GM12878 (cell line): Measurements from ENCODE around the gene NDUFA13.

Experiments
- CBX3 ChIP-seq: fragments of 200-600 bp; sonication (generic); IDR thresholded peaks from 2 replicates; pipeline ENCODE4 v1.6.1; 2016; ENCODE audit warnings: low read depth, borderline replicate concordance
- EP300 ChIP-seq, 2 experiments: fragments of 150-350 bp in 1 of 2; IDR thresholded peaks; 2 replicates each; pipeline ENCODE4 v1.6.1; 2011 to 2012; ENCODE audit warnings: low read depth in 2 of 2, low read length in 2 of 2, borderline replicate concordance in 1 of 2, improper control_type of control experiment in 1 of 2, inconsistent platforms in 1 of 2; ENCODE audit not compliant: control insufficient read depth in 1 of 2
- ETV6 ChIP-seq, 2 experiments: fragments of 450-650 bp in 1 of 2; IDR thresholded peaks in 1 of 2; conservative IDR thresholded peaks in 1 of 2; 2 replicates each; pipeline ENCODE4 v1.6.1; 2014; ENCODE audit warnings: antibody characterized with exemption in 1 of 2, borderline replicate concordance in 1 of 2, low read depth in 1 of 2, mild to moderate bottlenecking in 1 of 2, moderate library complexity in 1 of 2
- EZH2 ChIP-seq: IDR thresholded peaks from 2 replicates; pipeline ENCODE4 v1.6.1; 2012; ENCODE audit warnings: low read depth, mild to moderate bottlenecking, control low read depth, inconsistent platforms, low read length, borderline replicate concordance; ENCODE audit not compliant: control insufficient read depth
- POLR2A ChIP-seq: IDR thresholded peaks from 2 replicates; pipeline ENCODE4 v1.6.1; 2011; ENCODE audit warnings: low read depth, mild to moderate bottlenecking, low read length
- STAT3 ChIP-seq: IDR thresholded peaks from 2 replicates; pipeline ENCODE4 v1.6.1; 2011; ENCODE audit warnings: low read depth, low read length, improper control_type of control experiment
- ZNF274 ChIP-seq: IDR thresholded peaks from one replicate; pipeline ENCODE4 v1.8.0; 2011; ENCODE audit not compliant: insufficient read length, insufficient read depth
- TF ChIP-seq, protein P1 (sequence below): fragments of 450-650 bp; IDR thresholded peaks from 2 replicates; pipeline ENCODE4 v1.6.1; 2016; ENCODE audit warnings: mild to moderate bottlenecking
- TF ChIP-seq, protein P2 (sequence below): fragments of 150-350 bp; IDR thresholded peaks from 2 replicates; pipeline ENCODE4 v1.6.1; 2014; ENCODE audit warnings: mild to moderate bottlenecking, low read depth, low read length
- TF ChIP-seq, protein P3 (sequence below), 3 experiments: IDR thresholded peaks in 2 of 3; conservative IDR thresholded peaks in 1 of 3; 2 replicates each; pipeline ENCODE4 v1.5.1; 2011; ENCODE audit warnings: low read depth in 3 of 3, low read length in 3 of 3, mild to moderate bottlenecking in 3 of 3, control low read depth in 2 of 3, moderate library complexity in 2 of 3, inconsistent platforms in 1 of 3, mixed read lengths in 1 of 3; ENCODE audit not compliant: control insufficient read depth in 2 of 3, insufficient read depth in 1 of 3; ENCODE audit errors: extremely low read depth in 1 of 3
- TF ChIP-seq, protein P4 (sequence below): IDR thresholded peaks from 2 replicates; pipeline ENCODE4 v1.6.1; 2011; ENCODE audit warnings: low read depth, mild to moderate bottlenecking, low read length, moderate library complexity, borderline replicate concordance; ENCODE audit errors: extremely low read depth

DNA sequence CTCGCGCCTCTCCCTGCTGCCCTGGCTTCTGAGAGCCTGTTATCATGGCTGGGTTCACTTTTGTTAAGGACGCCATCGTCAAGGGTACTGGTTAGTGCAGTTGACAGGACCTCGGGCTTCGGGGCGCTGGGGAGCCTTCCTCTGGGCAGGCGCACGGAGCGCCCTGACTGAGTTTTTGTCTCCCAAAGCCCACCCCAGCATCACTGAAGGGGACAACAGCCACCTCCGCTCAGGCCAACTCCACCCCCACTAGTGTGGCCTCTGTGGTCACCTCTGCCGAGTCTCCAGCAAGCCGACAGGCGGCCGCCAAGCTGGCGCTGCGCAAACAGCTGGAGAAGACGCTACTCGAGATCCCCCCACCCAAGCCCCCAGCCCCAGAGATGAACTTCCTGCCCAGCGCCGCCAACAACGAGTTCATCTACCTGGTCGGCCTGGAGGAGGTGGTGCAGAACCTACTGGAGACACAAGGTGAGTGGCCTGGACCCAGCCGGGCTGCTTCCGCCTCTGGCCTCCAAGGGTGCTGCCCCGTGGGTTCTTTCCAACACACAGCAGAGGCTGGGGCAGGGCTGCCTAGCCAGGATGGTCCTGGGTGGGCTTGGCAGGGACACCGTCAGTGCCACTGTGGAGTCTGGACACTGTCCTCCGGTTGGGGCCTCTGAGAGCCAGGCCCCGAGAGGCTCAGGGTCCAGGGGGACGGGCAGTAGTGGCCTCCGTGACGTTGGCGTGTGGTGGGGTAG lies 17.6 kb upstream of the NDUFA13 start:
- TF ChIP-seq, protein P1, sequence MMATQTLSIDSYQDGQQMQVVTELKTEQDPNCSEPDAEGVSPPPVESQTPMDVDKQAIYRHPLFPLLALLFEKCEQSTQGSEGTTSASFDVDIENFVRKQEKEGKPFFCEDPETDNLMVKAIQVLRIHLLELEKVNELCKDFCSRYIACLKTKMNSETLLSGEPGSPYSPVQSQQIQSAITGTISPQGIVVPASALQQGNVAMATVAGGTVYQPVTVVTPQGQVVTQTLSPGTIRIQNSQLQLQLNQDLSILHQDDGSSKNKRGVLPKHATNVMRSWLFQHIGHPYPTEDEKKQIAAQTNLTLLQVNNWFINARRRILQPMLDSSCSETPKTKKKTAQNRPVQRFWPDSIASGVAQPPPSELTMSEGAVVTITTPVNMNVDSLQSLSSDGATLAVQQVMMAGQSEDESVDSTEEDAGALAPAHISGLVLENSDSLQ, result no peak
- TF ChIP-seq CBX3, result no peak
- TF ChIP-seq EZH2, result no peak
- TF ChIP-seq, protein P2, sequence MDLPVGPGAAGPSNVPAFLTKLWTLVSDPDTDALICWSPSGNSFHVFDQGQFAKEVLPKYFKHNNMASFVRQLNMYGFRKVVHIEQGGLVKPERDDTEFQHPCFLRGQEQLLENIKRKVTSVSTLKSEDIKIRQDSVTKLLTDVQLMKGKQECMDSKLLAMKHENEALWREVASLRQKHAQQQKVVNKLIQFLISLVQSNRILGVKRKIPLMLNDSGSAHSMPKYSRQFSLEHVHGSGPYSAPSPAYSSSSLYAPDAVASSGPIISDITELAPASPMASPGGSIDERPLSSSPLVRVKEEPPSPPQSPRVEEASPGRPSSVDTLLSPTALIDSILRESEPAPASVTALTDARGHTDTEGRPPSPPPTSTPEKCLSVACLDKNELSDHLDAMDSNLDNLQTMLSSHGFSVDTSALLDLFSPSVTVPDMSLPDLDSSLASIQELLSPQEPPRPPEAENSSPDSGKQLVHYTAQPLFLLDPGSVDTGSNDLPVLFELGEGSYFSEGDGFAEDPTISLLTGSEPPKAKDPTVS, result no peak
- TF ChIP-seq, protein P3, sequence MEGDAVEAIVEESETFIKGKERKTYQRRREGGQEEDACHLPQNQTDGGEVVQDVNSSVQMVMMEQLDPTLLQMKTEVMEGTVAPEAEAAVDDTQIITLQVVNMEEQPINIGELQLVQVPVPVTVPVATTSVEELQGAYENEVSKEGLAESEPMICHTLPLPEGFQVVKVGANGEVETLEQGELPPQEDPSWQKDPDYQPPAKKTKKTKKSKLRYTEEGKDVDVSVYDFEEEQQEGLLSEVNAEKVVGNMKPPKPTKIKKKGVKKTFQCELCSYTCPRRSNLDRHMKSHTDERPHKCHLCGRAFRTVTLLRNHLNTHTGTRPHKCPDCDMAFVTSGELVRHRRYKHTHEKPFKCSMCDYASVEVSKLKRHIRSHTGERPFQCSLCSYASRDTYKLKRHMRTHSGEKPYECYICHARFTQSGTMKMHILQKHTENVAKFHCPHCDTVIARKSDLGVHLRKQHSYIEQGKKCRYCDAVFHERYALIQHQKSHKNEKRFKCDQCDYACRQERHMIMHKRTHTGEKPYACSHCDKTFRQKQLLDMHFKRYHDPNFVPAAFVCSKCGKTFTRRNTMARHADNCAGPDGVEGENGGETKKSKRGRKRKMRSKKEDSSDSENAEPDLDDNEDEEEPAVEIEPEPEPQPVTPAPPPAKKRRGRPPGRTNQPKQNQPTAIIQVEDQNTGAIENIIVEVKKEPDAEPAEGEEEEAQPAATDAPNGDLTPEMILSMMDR (IDR thresholded peaks at IDR 0.05 in 2 of 3, conservative IDR thresholded peaks at IDR 0.05 in 1 of 3; ENCODE audit: control insufficient read depth in 2 of 3, extremely low read depth in 1 of 3, insufficient read depth in 1 of 3, low read depth in 3 of 3, low read length in 3 of 3), result no peak
- TF ChIP-seq, protein P4, sequence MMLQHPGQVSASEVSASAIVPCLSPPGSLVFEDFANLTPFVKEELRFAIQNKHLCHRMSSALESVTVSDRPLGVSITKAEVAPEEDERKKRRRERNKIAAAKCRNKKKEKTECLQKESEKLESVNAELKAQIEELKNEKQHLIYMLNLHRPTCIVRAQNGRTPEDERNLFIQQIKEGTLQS, result no peak
- TF ChIP-seq STAT3, result no peak
- no peak for TF ChIP-seq ETV6 (conservative IDR thresholded peaks at IDR 0.05 in 1 of 2, IDR thresholded peaks at IDR 0.05 in 1 of 2; ENCODE audit: borderline replicate concordance in 1 of 2, low read depth in 1 of 2)
- TF ChIP-seq EP300 (IDR thresholded peaks at IDR 0.05; ENCODE audit: borderline replicate concordance in 1 of 2, control insufficient read depth in 1 of 2, low read depth in 2 of 2, low read length in 2 of 2), result no peak
- TF ChIP-seq POLR2A, result no peak; the same call in 1 of the 2 replicates
- TF ChIP-seq ZNF274, result no peak
